GM19372 (cell line): ENCODE results near the gene SFT2D3.

Experiments
- ATAC-seq: cut with Tn5 transposase; IDR thresholded peaks from one replicate; pipeline ENCODE4 v1.9.1; 2021; ENCODE audit warnings: mild to moderate bottlenecking, low read depth, moderate library complexity; ENCODE audit not compliant: unreplicated experiment

Gene SFT2D3

DNA sequence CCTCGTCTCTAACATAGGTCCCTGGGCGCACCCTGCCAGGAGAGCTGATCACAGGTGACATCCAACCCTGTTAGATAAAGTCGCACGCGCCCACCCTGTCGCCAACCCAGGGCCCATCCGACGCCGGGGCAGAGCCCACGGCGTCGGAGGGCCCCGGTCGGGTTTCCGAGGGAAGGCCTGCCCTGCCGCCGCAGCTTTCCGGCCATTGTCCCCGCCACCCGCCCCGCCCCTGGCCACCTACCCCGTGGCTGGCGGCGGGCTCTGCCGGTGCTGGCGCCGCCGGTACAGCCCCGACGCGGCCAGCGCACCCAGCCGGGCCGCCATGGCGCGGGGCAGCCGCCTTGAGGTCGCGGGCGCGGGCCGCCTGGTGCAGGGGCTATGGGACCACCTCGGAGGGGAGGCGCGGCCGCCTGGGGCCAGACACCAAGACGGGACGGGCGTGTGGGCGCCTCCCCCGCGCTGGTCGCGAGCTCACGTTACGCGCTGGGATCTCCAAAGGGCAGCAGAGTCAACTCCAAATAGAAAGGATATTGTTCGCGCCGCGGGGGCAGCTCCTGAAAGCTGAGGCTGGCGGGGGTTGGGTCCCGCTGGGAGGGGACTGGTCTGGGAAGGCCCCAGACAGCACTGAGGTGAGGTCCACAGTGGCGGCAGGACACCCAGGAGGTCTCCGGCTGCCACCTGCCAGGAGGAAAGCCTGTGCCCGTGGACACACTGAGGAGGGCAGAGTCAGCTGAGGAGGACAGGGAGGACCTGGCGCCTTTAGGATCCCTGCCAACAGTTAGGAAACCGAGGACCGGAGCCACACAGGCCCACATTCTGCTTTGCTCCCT lies 37.0 kb upstream of the SFT2D3 start:
- no peak for ATAC-seq

DNA sequence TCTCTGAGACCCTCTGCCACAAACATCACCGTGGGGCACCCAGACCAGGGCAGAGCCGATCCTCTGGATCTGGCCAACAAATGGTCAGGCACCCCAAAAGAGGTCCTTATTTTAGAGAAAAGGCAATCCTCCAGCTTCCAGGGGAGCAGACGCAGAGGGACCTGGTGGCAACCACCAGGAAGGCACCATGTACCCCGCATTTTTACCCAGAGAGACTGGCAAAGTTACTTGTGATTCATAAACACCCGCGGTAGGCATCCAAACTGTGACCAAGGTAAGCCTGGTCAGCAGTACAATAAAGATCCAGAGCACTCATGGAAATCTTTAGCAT lies 36.4 kb upstream of the SFT2D3 start:
- no peak for ATAC-seq

DNA sequence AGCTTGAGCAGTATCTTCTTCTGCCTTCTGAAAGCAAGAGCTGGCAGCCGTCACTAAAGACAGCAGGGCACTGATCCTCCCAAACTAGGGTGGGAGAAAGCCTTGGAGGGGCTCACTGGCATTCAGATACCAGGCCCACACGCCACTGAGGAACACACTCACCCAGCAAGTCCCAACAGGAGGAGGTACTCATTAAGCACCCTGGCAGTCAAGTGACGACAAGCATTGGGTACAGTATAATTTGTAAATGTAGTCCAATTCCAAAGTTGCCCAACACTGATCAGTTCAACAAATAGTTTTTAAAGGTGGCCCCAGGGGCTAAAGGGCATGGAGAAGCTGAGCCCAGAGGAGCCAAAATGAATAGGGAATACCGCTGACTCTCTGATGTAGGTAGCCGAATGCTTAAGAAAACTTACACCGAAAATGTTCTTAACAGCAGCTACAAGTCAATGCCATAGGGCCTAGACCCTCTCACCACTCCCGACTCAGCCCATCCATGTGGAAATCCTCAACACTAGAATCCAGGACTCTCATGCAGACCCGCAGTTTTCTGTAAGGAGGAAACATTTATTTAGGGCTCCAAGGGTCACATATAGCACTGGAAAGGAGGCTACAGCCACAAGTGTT lies 35.9 kb upstream of the SFT2D3 start:
- no peak for ATAC-seq

DNA sequence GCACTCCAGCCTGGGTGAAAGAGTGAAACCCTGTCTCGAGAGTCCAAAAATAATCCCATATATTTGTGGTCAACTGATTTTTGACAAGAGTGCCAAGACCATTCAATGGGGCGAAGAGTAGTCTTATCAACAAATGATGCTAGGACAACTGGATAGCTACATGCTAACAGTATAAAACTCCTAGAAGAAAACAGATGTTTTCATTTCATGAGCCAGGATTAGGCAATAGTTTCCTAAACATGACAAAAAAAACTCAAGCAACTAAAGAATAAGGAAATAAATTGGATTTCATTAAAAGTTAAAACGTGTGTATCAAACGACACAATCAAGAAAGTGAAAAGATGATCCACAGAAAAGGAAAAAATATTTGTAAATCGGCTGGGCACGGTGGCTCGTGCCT lies 32.2 kb upstream of the SFT2D3 start:
- no peak for ATAC-seq

DNA sequence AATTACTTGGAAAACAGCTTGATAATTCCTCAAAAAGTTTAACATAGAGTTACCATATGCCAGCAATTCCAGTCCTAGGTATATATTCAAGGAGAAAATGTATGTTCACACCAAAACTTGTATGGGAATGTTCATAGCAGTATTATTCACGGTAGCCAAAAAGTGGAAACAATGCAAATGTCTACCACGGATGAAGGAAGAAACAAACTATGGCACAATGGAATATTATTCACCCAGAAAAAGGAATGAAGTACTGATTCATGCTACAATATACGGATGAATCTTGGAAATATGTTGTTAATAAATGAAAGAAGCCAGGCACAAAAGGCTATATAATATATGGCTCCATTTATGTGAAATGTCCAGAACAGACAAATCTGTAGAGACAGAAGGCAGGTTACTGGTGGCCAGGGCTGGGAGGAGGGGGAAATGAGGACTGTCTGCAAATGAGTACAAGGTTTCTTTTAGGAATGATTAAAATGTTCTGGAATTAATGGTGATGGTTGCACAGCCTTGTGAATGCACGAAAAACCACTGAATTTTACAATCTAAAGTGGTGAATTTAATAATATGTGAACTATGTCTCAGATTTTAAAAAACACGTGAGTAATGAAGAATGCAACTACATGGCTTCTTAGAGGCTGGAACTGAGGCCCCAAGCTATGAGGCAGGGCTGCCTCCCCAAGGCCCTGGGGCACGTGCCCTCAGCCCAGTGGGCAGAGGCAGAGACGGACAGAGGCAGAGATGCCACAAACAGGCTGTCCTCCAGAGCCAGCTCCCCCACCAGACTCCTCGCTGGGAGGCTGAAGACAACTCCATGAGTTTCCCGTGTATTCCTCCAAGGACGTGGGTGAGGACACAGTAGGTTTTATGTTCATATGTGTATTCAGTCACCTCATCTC lies 31.0 kb upstream of the SFT2D3 start:
- ATAC-seq: no peak

DNA sequence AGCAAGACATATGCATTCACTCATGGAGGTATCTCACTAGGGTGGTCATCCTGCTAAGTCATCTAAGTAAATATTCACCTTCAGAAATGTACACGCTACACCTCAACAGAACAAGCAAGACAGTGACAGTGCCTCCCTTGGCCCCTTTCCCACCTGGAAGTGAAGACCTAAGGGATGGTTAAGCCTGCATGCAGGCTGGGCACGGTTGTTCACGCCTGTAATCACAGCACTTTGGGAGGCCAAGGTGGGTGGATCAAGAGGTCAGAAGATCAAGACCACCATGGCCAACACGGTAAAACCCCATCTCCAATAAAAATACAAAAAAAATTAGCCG lies 30.4 kb upstream of the SFT2D3 start:
- no peak for ATAC-seq

DNA sequence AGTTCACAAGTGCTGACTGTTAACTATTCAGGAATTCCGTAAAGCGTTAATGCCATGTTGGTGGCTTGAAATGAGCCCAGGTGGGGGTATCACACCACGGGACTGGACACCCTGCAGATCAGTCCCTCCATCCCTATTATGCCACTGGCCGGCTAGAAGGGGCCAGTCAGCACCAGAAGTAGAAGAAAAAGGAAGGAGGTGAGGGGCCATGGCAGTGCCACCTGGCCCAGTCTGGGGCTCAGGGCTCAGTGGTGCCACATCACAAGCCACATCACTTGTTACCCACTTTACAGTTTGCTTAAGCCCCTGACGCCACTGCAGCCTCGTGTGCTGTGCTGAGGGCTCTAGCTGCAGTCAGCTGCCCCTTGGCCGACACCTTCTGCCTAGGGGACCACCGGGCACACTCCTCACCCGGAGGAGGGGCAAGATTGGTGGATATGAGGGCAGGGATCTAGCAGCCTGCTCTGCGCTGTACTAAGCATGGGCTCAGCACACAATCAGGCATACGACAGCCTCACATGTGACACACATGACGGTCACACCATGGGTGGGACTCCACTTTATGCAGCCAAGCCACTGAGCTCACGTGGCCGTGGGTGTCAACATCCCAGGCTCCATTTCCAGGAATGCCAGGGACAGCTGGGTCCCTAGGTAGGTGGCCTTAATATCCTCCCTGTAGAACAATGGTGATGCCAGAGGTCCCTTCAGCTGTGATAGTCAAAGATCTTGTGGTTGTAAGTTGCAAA lies 29.6 kb upstream of the SFT2D3 start:
- ATAC-seq: no peak

DNA sequence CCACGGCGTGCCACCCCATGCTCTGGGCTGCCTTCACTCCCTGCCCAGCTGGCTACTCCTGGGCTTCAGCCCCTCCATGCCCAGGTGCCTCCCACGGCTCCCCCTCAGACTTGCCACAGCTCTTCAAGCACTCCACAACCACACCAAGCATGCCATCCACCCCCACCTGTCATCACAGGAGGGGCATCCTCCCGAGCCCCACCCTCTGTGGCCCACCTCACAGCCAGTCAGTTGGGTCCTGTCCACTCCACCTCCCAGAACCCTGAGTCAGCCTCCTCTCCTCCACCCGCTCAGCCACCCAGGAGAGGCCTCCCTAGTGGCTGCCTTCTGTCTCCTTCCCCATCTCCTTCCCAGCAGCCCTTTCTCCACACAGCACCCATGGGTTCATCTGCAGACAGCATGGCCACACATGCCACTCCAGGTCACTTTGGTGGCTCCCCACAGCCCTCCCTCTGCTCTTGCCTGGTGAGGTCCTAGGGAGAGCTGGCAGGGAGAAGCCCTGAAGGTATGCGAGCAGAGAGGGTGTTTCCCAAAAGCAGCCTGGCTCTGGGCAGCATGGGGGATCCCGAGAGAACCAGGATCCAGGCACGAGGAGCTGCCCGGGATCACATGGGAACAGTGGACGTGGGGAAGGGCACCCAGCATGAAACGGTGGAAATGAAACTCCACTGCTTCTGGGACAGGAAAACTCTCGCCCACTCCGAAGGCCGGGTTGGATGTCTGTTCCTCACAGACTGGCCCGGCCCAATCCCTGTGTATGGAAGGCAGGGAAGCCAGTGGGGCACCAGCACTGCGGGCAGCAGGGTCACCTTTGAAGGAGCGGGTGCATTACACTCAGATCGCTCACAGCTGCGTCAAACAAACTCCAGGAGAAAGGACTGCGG lies 28.7 kb upstream of the SFT2D3 start:
- no peak for ATAC-seq

DNA sequence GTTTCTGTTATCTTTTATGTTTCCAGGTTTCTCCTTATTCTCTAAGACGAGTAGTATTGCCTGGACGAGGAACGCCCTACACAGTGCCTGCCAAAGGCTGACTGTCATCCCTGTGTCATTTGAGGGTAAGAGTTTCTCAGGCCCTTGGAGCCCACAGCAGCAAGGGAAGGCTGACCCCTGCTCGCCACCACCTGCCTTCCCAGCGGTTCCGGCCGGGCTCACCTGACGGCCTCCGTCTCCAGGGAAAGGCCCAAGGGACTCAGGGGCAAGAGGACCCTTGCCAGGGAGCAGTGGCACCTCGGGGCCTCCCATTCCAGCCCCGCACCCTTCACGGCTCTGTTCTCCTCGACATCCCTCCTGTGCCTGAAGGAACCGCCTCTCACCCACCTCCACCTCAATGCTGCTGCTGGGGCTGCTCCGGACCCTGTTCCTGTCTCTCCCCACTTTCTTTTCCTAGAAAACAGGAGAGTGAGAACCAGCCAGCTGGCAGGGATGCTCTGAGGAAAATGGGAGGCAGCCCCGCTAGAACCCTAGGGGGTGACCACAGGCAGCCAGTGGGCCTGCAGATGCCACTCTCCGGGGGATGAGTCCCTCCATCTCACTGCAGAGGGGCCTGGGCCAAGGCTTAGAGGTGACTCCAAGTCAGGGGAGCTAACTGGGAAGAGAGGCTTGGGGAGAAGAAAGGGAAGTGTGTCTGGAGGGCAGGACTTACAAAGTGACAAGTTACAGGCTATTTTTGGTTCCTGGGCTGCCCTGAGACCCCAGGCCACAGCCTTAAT lies 27.8 kb upstream of the SFT2D3 start:
- no peak for ATAC-seq

DNA sequence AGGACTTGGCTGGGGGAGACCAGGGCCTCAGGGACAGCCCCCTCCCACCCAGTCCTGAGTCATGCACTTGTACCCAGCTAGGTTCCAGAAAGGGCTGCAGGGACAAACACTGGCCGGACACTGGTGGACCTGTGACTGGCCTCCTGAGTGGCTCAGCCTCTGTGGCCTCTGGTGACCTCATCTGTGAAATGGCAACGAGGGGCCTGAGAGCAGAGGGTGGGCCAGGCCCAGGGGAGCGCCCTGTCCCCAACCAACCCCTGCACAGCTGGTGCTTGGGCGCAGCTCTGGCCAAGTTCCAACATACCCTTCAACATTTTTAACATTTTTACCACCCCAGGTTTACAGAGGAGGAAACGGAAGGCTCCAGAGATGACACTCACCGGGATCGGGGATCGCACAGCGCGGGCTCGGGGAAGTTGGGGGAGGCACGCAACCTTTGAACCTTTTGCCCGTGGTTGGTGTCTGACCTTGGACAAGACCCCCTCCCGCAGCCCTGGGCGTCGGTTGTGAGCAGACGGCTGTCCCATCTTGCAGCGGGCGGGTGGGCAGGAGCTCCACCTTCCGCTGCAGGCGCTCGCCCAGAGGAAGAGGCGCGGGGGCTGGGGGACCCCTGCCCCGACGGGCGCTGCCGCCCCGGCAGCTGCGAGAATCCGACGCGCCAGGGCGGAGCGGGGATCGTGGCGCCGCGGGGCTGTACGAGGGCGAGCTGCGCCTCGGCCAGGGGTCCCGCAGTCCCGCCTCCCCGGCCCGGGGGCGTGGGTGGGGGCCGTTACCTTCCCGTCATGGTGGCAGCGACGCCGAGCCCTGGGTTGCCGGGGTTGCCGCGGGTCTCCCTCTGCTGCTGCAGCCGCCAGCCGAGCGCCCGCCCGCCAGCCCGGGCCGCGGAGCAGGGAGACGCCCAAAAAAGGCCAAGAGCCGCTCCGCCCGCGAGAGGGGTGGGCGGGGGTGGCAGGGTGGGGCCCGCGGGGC lies 26.8 kb upstream of the SFT2D3 start:
- no peak for ATAC-seq

DNA sequence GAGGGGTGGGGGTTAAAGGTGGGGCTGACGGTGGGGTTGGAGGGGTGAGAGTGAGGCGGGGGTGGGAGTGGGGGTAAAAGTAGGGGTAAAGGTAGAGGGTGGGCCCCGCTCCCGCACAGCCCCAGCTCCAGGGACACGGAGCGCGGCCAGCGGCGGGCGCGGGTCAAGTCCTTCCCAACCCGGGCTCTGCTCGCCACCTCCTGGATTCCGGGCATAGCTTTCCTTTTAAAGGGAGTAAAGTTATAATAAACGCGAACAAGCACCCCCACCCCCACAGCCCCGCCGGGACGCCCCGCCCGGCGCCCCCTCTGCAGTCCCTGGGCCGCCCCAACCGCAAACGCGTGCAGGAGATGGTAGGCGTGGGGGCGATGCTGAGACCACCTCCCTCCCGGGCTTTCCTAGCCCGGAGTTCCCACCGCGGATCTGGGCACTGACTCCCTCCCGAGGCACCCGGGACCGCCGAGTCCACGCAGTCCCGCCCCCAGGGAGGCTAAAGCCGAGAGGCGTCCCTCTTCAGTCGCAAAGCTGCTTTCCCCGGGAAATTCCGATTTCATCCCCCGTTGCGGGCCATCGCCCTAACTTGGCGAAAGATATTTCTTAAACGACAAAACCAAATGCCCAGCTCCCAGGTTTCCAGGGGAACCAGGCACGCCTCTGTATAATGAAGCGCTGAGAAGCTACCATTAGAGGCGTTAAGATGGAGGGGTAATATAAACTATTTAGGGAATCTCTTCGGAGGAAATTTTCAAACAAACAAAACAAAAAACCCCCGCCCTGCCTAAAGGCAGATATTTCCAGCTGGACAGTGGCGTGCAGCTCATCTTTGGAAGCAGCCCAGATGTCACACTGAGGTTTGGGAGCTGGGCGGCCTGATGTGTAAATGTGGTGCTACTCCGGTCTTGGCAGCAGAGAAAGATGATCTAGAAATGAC lies 25.7 kb upstream of the SFT2D3 start, which contains the start of gene LIMS2:
TSS of gene LIMS2 (minus strand) at position 200 of the 931 bp plus-strand sequence. CDS start 506 bp downstream, outside the sequence.
- ATAC-seq: no peak

DNA sequence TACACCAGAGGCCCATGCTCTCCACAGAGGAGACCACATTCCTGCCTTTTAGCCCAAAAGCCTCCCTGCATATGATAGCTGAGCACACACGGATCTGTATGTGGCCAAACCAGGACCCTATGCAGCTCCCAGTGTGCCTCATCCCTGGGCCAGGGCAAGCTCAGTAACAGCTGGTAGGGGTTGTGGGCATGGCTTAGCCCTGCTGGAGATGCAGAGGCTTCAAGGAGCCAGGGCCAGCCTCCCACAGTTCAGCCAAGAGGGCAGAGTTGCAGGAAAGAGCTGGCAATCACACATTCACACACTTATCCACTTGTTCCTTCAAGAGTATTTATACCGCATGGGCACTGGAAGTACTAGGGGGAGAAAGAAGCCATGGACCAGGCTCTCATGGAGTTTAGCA lies 24.4 kb upstream of the SFT2D3 start:
- ATAC-seq: no peak

DNA sequence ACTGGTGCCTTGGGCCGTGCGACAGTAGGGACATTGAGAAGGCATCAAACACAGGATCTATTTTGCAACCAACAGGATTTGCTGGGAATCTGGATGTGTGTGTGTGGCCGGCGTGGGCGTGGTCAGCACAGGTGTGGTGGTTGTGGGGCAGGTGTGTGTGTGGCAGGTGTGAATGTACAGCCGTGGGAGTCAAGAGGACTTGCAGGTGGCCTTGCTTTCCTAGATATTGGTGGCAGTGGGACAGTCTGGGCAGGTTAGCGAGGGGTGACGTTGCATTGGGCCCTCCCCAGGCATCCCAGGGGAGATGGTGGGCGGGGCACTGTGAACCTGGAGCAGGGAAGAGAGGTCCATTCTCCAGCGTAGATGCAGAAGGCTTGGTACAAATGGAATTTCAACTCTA lies 22.8 kb upstream of the SFT2D3 start:
- ATAC-seq: no peak

DNA sequence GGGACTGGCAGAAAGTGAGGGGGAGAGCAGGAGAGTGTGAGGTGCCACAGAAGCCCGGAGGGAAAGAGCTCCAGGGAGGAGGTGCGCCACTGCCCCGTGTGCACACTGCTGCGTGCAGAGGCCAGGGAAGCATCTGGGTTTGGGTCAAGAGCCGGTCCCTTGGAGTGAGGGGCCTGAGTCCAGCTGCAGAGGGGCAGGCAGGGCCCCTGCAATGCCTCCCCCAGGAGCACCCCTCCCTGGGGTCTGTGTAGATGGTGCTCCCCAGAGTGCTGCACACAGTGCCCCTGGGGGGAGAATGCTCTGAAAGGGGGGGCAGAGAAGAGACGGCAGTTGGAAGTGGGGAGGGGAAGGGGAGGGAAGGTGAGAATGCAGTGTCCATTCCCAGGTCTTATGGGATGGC lies 22.3 kb upstream of the SFT2D3 start:
- no peak for ATAC-seq

DNA sequence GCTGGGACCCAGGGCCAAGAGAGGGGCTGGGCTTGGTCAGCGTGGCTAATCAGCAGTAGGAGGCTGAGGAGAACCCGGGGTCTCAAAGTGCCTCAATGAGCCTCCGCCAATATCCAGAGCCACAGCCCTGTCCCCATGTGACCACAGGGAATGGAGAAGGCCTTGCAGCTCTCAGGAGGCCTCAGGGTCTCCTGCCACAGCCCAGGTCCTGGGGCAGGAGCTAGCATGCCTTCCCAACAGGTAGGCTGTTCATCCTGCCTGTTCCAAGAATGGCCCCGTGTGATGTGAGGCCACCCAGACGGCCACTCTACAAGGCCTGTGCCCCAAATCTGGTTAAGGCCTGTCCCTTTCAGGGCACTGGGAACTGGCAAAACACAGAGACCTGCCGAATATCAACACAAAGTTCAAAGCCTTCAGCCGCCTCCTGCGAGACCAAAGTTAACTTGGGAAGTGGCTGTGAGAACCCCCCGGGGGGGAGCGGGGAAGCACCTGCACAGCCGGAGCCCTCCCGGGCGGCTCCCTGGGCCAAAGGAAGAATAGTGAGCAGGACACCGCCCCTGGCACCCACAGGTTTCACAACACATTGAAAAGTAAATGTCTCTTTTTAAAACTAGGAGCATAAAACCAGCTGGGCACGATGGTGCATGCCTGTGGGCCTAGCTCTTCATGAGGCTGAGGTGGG lies 21.5 kb upstream of the SFT2D3 start:
- no peak for ATAC-seq

DNA sequence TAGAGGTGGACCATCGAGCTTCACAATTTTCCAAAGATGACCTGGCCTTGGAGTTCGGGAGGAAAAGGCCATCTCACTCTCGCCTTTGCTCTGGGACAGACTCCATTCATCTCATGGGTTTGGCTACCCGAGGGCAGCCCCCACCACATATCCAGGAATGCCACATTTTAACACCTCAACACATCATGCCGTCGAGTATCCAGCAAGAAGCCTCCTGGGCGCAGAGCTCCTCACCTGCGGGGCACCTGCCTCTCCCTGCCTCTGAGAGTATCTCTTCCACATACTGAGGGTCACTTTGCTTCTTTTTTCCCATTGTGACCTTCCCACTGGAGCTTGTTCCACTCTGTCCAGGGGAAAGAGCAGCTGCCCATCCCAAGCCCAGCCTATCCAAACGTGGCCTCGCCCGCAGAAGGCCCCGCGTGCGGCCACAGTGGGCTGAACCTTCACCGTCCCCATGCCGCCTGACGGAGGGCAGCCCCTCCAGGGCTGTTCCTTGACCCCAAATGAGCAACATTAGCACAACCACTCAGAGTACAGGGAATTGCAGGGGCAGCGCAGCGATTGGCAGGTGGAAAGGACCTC lies 20.5 kb upstream of the SFT2D3 start:
- no peak for ATAC-seq
